ENCODE results near the gene CD209. TPM values are rescaled to one million over a fixed set of nuclear protein-coding genes. Genes with fewer than 3 reads are reported as not detected.

CD209 gene
- total RNA-seq, 1 experiment from 2014 or later, result not detected

DNA sequence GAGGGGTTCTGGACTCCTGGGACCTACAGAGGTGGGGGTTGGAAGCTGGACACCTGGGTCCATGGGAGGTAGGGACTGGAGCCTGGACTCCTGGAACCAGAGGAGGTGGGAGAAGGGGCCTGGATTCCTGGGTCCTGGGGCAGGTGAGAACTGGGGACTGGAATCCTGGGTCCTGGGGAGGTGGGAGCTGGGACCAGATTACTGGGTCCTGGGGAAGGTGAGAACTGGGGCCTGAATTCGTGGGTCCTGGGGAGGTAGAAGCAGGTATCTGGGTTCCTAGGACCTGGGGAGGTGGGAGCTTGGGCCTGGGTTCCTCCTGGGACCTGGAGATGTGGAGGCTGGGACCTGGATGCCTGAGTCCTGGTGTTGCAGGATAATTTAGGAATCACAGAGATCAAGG lies 16.4 kb upstream of the CD209 start:
- in situ Hi-C loops (cut with HindIII; ENCODE audit: low pct_unique_long_range_greater_than_20kb, low sequenced_read_pairs) (no loop called here), intact Hi-C loops (cut with micrococcal nuclease; ENCODE audit: unreplicated experiment) (no loop called here)
- Histone ChIP-seq H3K4me3 (ENCODE audit: low read depth in 2 of 2, low read length in 2 of 2) (no peak overlapping the region), H3K27me3 (ENCODE audit: control insufficient read depth, insufficient read depth, low read length) (no peaks in the 10 kb centered on the region), H3K27ac (ENCODE audit: low read length) (no peak overlapping the region), H3K9me3 (ENCODE audit: control insufficient read depth, insufficient read depth, low read depth, low read length) (no peaks in the 10 kb centered on the region), H3K4me1 (ENCODE audit: control insufficient read depth, insufficient read depth, low read length) (no peaks in the 10 kb centered on the region), H3K36me3 (ENCODE audit: control insufficient read depth, insufficient read depth, low read length) (no peaks in the 10 kb centered on the region)
- ChIA-PET CTCF (no interaction called here), POLR2A (no interaction called here)
- no peak for DNase-seq (ENCODE audit: low read depth, low spot score)
- no peak for ATAC-seq
- BruUV-seq (replicated peaks), result no TSS peak
- TF ChIP-seq, protein P1, sequence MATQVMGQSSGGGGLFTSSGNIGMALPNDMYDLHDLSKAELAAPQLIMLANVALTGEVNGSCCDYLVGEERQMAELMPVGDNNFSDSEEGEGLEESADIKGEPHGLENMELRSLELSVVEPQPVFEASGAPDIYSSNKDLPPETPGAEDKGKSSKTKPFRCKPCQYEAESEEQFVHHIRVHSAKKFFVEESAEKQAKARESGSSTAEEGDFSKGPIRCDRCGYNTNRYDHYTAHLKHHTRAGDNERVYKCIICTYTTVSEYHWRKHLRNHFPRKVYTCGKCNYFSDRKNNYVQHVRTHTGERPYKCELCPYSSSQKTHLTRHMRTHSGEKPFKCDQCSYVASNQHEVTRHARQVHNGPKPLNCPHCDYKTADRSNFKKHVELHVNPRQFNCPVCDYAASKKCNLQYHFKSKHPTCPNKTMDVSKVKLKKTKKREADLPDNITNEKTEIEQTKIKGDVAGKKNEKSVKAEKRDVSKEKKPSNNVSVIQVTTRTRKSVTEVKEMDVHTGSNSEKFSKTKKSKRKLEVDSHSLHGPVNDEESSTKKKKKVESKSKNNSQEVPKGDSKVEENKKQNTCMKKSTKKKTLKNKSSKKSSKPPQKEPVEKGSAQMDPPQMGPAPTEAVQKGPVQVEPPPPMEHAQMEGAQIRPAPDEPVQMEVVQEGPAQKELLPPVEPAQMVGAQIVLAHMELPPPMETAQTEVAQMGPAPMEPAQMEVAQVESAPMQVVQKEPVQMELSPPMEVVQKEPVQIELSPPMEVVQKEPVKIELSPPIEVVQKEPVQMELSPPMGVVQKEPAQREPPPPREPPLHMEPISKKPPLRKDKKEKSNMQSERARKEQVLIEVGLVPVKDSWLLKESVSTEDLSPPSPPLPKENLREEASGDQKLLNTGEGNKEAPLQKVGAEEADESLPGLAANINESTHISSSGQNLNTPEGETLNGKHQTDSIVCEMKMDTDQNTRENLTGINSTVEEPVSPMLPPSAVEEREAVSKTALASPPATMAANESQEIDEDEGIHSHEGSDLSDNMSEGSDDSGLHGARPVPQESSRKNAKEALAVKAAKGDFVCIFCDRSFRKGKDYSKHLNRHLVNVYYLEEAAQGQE (IDR thresholded peaks at IDR 0.05; ENCODE audit: insufficient read depth in 1 of 2, low read depth in 2 of 2, low read length in 1 of 2), result no peak
- no peak for TF ChIP-seq POLR2AphosphoS5 (IDR thresholded peaks at IDR 0.05; ENCODE audit: low read depth, low read length)

DNA sequence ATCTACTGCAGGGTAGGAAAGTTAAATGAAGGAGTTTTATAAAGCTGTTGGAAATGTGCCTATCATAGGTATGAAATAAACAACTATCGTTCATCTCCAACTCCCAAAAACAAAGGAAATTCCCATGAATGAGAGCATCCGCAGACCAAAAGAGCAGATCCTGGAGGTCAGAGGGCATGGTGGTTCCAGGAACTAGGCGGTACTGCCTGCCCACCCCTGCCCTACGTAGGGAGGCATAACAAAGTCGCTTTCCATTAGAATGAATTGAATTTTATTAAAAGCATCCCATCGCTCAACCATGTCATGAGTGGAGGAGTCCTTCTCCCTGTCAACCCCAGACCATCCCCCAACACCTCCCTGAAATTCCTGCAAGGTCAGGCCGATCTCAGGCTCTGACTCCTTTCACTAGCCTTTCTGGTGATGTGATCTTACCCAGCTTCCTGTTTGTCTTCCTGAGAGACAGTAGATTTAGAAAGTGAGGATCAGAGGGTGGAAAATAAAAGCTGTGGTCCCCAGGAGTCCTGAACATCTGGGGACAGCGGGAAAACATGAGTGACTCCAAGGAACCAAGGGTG lies 15.5 kb upstream of the CD209 start, which contains the start of gene CLEC4M:
TSS of gene CLEC4M (plus strand) at position 525 of the 575 bp plus-strand sequence. CDS start at position 549, 24 bp downstream.
- in situ Hi-C loops (cut with HindIII; ENCODE audit: low pct_unique_long_range_greater_than_20kb, low sequenced_read_pairs) (no loop called here), intact Hi-C loops (cut with micrococcal nuclease; ENCODE audit: unreplicated experiment) (no loop called here)
- ChIA-PET CTCF (no interaction called here), POLR2A (no interaction called here)
- Histone ChIP-seq H3K9me3 (ENCODE audit: control insufficient read depth, insufficient read depth, low read depth, low read length) (no peaks in the 10 kb centered on the region), H3K4me1 (ENCODE audit: control insufficient read depth, insufficient read depth, low read length) (no peaks in the 10 kb centered on the region), H3K36me3 (ENCODE audit: control insufficient read depth, insufficient read depth, low read length) (no peaks in the 10 kb centered on the region), H3K27me3 (ENCODE audit: control insufficient read depth, insufficient read depth, low read length) (no peaks in the 10 kb centered on the region), H3K4me3 (ENCODE audit: low read depth in 2 of 2, low read length in 2 of 2) (no peak within 1 kb of the TSS), H3K27ac (ENCODE audit: low read length) (no peak within 1 kb of the TSS)
- TF ChIP-seq, protein P2, sequence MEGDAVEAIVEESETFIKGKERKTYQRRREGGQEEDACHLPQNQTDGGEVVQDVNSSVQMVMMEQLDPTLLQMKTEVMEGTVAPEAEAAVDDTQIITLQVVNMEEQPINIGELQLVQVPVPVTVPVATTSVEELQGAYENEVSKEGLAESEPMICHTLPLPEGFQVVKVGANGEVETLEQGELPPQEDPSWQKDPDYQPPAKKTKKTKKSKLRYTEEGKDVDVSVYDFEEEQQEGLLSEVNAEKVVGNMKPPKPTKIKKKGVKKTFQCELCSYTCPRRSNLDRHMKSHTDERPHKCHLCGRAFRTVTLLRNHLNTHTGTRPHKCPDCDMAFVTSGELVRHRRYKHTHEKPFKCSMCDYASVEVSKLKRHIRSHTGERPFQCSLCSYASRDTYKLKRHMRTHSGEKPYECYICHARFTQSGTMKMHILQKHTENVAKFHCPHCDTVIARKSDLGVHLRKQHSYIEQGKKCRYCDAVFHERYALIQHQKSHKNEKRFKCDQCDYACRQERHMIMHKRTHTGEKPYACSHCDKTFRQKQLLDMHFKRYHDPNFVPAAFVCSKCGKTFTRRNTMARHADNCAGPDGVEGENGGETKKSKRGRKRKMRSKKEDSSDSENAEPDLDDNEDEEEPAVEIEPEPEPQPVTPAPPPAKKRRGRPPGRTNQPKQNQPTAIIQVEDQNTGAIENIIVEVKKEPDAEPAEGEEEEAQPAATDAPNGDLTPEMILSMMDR (IDR thresholded peaks at IDR 0.05), result no peak
- no peak for TF ChIP-seq TCF7L2 (IDR thresholded peaks at IDR 0.05; ENCODE audit: low read depth, low read length)
- TF ChIP-seq, protein P1 (IDR thresholded peaks at IDR 0.05; ENCODE audit: insufficient read depth in 1 of 2, low read depth in 2 of 2, low read length in 1 of 2), result no peak
- TF ChIP-seq POLR2AphosphoS5 (IDR thresholded peaks at IDR 0.05; ENCODE audit: low read depth, low read length), result no peak
- TF ChIP-seq SIN3A (IDR thresholded peaks at IDR 0.05; ENCODE audit: borderline replicate concordance, insufficient read depth, low read depth, low read length), result no peak
- DNase-seq (ENCODE audit: low read depth, low spot score) (no peak), ATAC-seq (no peak)
- BruUV-seq (replicated peaks), result no TSS peak

All from Panc1 (cell line).